ELR (cell line): Measurements from ENCODE around the gene SLC44A5.
A peak's percentile ranks its signal among the peaks of the same experiment; 100 is the strongest.
"Not testable (repeated sequence)": the region's sequence is repeated elsewhere in the genome, so short reads cannot be mapped to it uniquely, and the experiment has no call there.

ENCODE experiments used
- DNase-seq: peaks from one replicate; pipeline ENCODE4 v3.0.0-alpha.2; 2015; ENCODE audit warnings: low read depth

Gene SLC44A5

GRCh38 chr1:75611014-75611413 lies at the start of gene SLC44A5:
TSS of gene SLC44A5 (minus strand) at chr1:75611114. CDS start at chr1:75541447, 69,667 bp downstream.
- DNase-seq = no peak

GRCh38 chr1:75655931-75656330 lies 45.0 kb upstream of the SLC44A5 start:
- no peak for DNase-seq

- DNase-seq = not testable (repeated sequence)
These were observed 36.3 kb upstream of the SLC44A5 start for GRCh38 chr1:75647183-75647582.

- DNase-seq = not testable (repeated sequence)
These were observed 34.2 kb upstream of the SLC44A5 start for GRCh38 chr1:75645153-75645552.

- DNase-seq = peak; percentile 3
These were observed 32.5 kb upstream of the SLC44A5 start for GRCh38 chr1:75643460-75643859.

- DNase-seq = no peak
These were observed 30.4 kb upstream of the SLC44A5 start for GRCh38 chr1:75641325-75641724.

GRCh38 chr1:75640137-75640536 lies 29.2 kb upstream of the SLC44A5 start:
- DNase-seq = no peak

GRCh38 chr1:75632350-75632949 lies 21.5 kb upstream of the SLC44A5 start:
- DNase-seq = peak; percentile 53

GRCh38 chr1:75630998-75631397 lies 20.1 kb upstream of the SLC44A5 start:
- DNase-seq = no peak

GRCh38 chr1:75630004-75630594 lies 19.2 kb upstream of the SLC44A5 start:
- DNase-seq = no peak

- DNase-seq = no peak
These were observed 14.9 kb upstream of the SLC44A5 start for GRCh38 chr1:75625795-75626194.

GRCh38 chr1:75618382-75618781 lies 7.5 kb upstream of the SLC44A5 start:
- no peak for DNase-seq

GRCh38 chr1:75616436-75617433 lies 5.8 kb upstream of the SLC44A5 start:
- peak; percentile 27 for DNase-seq

- DNase-seq = peak; percentile 27
These were observed 4.9 kb upstream of the SLC44A5 start for GRCh38 chr1:75615613-75616435.

GRCh38 chr1:75614399-75614756 lies 3.5 kb upstream of the SLC44A5 start:
- no peak for DNase-seq

GRCh38 chr1:75613916-75614315 lies 3.0 kb upstream of the SLC44A5 start:
- no peak for DNase-seq

GRCh38 chr1:75612976-75613375 lies 2.1 kb upstream of the SLC44A5 start:
- no peak for DNase-seq

- no peak for DNase-seq
These were observed 8.4 kb downstream of the SLC44A5 start for GRCh38 chr1:75602486-75602885.

GRCh38 chr1:75600781-75601180 lies 10.1 kb downstream of the SLC44A5 start:
- peak; percentile 32 for DNase-seq

GRCh38 chr1:75594327-75594726 lies 16.6 kb downstream of the SLC44A5 start:
- no peak for DNase-seq

GRCh38 chr1:75593457-75593856 lies 17.5 kb downstream of the SLC44A5 start:
- not testable (repeated sequence) for DNase-seq

GRCh38 chr1:75589637-75590036 lies 21.3 kb downstream of the SLC44A5 start:
- DNase-seq = no peak
